GM12878 (cell line): ENCODE results near the gene POU6F2. TPM values are rescaled to one million over a fixed set of nuclear protein-coding genes. Genes with fewer than 3 reads are reported as not detected.

Experiments
- ATAC-seq: fragments of 200-7000 bp; cut with Tn5 transposase; 3 replicates; pipeline ENCODE4 v1.9.1; 2020; ENCODE audit warnings: mild to moderate bottlenecking, moderate library complexity
- BruUV-seq: library from RNA; stranded (reverse); fragments of 400-500 nt; replicated peaks from 2 replicates; lab custom pipeline; 2021; lab: Mats Ljungman, UMichigan
- CTCF ChIA-PET: fragments of 300-600 bp; sonication (Branson Sonifier 250); formaldehyde crosslinking; extraction: SDS; loops from one replicate; lab custom pipeline; 2021; ENCODE audit warnings: inconsistent platforms; lab: Yijun Ruan, JAX
- POLR2A ChIA-PET: fragments of 350-600 bp; formaldehyde crosslinking; extraction: SDS; loops from one replicate; lab custom pipeline; 2021; ENCODE audit warnings: inconsistent platforms; lab: Charles Lee
- RAD21 ChIA-PET: fragments of 300-600 bp; sonication (Branson Sonifier 250); formaldehyde crosslinking; loops from one replicate; lab custom pipeline; 2023; ENCODE audit warnings: antibody characterized with exemption; ENCODE audit not compliant: unreplicated experiment; lab: Charles Lee
- SMC1A ChIA-PET: fragments of 300-600 bp; sonication (Branson Sonifier 250); formaldehyde crosslinking; loops from one replicate; lab custom pipeline; 2023; ENCODE audit not compliant: unreplicated experiment, uncharacterized antibody; lab: Charles Lee
- DNase-seq: peaks from one replicate; pipeline ENCODE4 v3.0.0-alpha.2; 2011; ENCODE audit warnings: low read depth, low spot score
- FAIRE-seq: peaks from 3 replicates; lab custom pipeline; 2011; peaks lifted over from hg19 to GRCh38; lab: Jason Lieb, UNC
- H2AFZ ChIP-seq: 2 replicates; pipeline ENCODE4 v1.6.0; 2011; ENCODE audit warnings: low read depth, low read length, control low read depth; ENCODE audit not compliant: control insufficient read depth
- H3K27ac ChIP-seq: 2 replicates; pipeline ENCODE4 v1.5.1; 2011; ENCODE audit warnings: control low read depth; ENCODE audit not compliant: control insufficient read depth, insufficient read depth
- H3K27me3 ChIP-seq, 2 experiments: replicated peaks in 1 of 2; 2 replicates each; pipeline versions ENCODE4 v1.6.0 to v1.6.1; 2011; ENCODE audit warnings: low read length in 1 of 2; ENCODE audit not compliant: control insufficient read depth in 2 of 2, insufficient read depth in 2 of 2
- H3K36me3 ChIP-seq, 2 experiments: 2 replicates each; pipeline ENCODE4 v1.5.1; 2011; ENCODE audit warnings: low read length in 1 of 2; ENCODE audit not compliant: control insufficient read depth in 2 of 2, insufficient read depth in 2 of 2
- H3K4me1 ChIP-seq: 2 replicates; pipeline ENCODE4 v1.6.1; 2011; ENCODE audit warnings: mild to moderate bottlenecking, low read length, moderate library complexity, mixed read lengths; ENCODE audit not compliant: control insufficient read depth, insufficient read depth
- H3K4me2 ChIP-seq: 2 replicates; pipeline ENCODE4 v1.6.0; 2011; ENCODE audit warnings: control low read depth; ENCODE audit not compliant: control insufficient read depth, insufficient read depth
- H3K4me3 ChIP-seq: fragments of 200-600 bp; sonication (generic); 2 replicates; pipeline ENCODE4 v1.5.1; 2016
- H3K79me2 ChIP-seq: 2 replicates; pipeline ENCODE4 v1.6.0; 2011; ENCODE audit warnings: low read length; ENCODE audit not compliant: control insufficient read depth, insufficient read depth
- H3K9ac ChIP-seq: 2 replicates; pipeline ENCODE4 v1.8.0; 2011; ENCODE audit warnings: low read length, control low read depth, mixed read lengths; ENCODE audit not compliant: control insufficient read depth, insufficient read depth
- H3K9me3 ChIP-seq: replicated peaks from 3 replicates; pipeline ENCODE4 v1.5.1; 2011; ENCODE audit warnings: mild to moderate bottlenecking, low read length; ENCODE audit not compliant: control insufficient read depth, insufficient read depth
- H4K20me1 ChIP-seq: 2 replicates; pipeline ENCODE4 v1.6.0; 2011; ENCODE audit not compliant: control insufficient read depth, insufficient read depth
- BHLHE40 ChIP-seq, 2 experiments: fragments of 450-650 bp in 1 of 2; IDR thresholded peaks; 2 replicates each; pipeline ENCODE4 v1.6.1; 2011 to 2017; ENCODE audit warnings: low read depth in 2 of 2, borderline replicate concordance in 1 of 2, improper control_type of control experiment in 1 of 2, low read length in 1 of 2, mild to moderate bottlenecking in 1 of 2
- BMI1 ChIP-seq: fragments of 450-650 bp; IDR thresholded peaks from 2 replicates; pipeline ENCODE4 v1.6.1; 2016; ENCODE audit warnings: mild to moderate bottlenecking, moderate library complexity, borderline replicate concordance
- CBFB ChIP-seq: IDR thresholded peaks from 2 replicates; pipeline ENCODE4 v1.6.1; 2016; ENCODE audit warnings: antibody characterized with exemption, low read depth
- HCFC1 ChIP-seq: fragments of 150-350 bp; IDR thresholded peaks from 2 replicates; pipeline ENCODE4 v1.6.1; 2014; ENCODE audit warnings: low read length
- MTA3 ChIP-seq: IDR thresholded peaks from 2 replicates; pipeline ENCODE4 v1.6.1; 2012; ENCODE audit warnings: low read length, inconsistent platforms, borderline replicate concordance
- NFYA ChIP-seq: IDR thresholded peaks from 2 replicates; pipeline ENCODE4 v1.6.1; 2011; ENCODE audit warnings: low read depth, mild to moderate bottlenecking, low read length, improper control_type of control experiment, borderline replicate concordance
- PAX5 ChIP-seq: IDR thresholded peaks from 2 replicates; pipeline ENCODE4 v1.6.1; 2011; ENCODE audit warnings: low read depth, low read length, borderline replicate concordance
- ZNF274 ChIP-seq: IDR thresholded peaks from one replicate; pipeline ENCODE4 v1.8.0; 2011; ENCODE audit not compliant: insufficient read length, insufficient read depth
- WGBS: methylation state at CpG from one replicate; pipeline ENCODE4 v1.1.6; 2016; ENCODE audit warnings: low lambda C conversion rate; ENCODE audit not compliant: insufficient replicate concordance, insufficient coverage; ENCODE audit errors: missing lambda C conversion rate; 5-methylcytosine and 5-hydroxymethylcytosine counted together
- in situ Hi-C: fragments of 300-500 bp; cut with MboI; formaldehyde crosslinking; loops from 9 replicates; pipeline ENCODE4 v1.14.3; 2018; ENCODE audit warnings: mixed read lengths
- intact Hi-C: fragments of 100-400 bp; cut with micrococcal nuclease; formaldehyde crosslinking; loops from one replicate; pipeline ENCODE4 v1.14.2; 2022; ENCODE audit not compliant: unreplicated experiment
- polyA plus RNA-seq, 11 experiments: library from polyadenylated mRNA; depleted of rRNA in 4 of 11; unstranded in 6 of 11; stranded (reverse) in 5 of 11; fragments of >200 nt; fragmentation: Nextera tagmentation in 4 of 11; fragmentation: Illumina TruSeq in 1 of 11; extraction: Ambion mirVana in 4 of 11; extraction: Trizol in 1 of 11; gene quantifications; 1 replicate in 1 of 11; 2 replicates in 10 of 11; pipeline versions ENCODE4 v1.2.1 to v1.2.3, GENCODE V29; 2011 to 2016; ENCODE audit warnings: inconsistent platforms in 2 of 11, missing spikeins in 2 of 11, low read depth in 1 of 11
- total RNA-seq, 4 experiments: library from RNA; depleted of rRNA in 3 of 4; stranded (reverse); fragments of >200 nt in 3 of 4; fragmentation: Illumina TruSeq in 1 of 4; extraction: Trizol in 1 of 4; gene quantifications; 2 replicates each; pipeline versions ENCODE4 v1.2.1 to v1.2.3, GENCODE V29; 2013 to 2021
- TF ChIP-seq, protein P1 (sequence below), 3 experiments: IDR thresholded peaks in 2 of 3; conservative IDR thresholded peaks in 1 of 3; 2 replicates each; pipeline ENCODE4 v1.5.1; 2011; ENCODE audit warnings: low read depth in 3 of 3, low read length in 3 of 3, mild to moderate bottlenecking in 3 of 3, control low read depth in 2 of 3, moderate library complexity in 2 of 3, inconsistent platforms in 1 of 3, mixed read lengths in 1 of 3; ENCODE audit not compliant: control insufficient read depth in 2 of 3, insufficient read depth in 1 of 3; ENCODE audit errors: extremely low read depth in 1 of 3

The POU6F2 gene
- total and polyA plus RNA-seq, 10 of the 15 experiments (the other 5 are each of a cell fraction or from before 2014, with no cell fraction given) = 0.10 TPM; not detected in 9

DNA sequence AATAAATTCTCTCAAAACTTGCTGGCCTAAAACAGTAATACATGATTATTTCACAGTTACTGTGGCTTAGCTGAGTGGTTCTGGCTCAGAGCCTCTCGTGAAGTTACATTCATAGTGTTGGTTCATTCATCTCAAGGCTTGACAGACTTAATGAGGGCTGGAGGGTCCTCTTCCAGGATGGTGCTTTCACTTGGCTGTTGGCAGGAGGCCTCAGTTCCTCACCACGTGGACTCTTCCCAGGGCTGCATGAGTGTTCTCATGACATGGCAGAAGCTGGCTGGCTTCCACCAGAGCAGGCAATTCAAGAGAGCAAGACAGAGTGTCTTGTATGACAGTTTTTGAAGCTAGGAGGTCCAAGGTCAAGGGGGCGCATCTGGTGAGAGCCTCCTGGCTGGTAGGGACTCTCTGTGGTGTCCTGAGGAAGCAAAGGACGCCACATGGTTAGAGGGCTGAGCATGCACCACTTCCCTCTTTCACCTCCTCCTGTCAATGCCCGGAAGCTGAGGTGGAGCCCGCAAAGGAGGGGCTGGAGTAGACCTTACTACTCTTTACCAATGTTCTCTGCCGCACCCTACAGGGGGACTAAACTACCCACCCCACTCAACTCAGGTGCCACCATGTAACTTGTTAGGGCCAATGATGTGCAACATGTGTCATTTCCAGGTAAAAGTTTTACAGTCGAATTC lies 530.3 kb downstream of the POU6F2 start (continued):
- no peak for TF ChIP-seq BHLHE40 (IDR thresholded peaks at IDR 0.05; ENCODE audit: borderline replicate concordance in 1 of 2, low read depth in 2 of 2, low read length in 1 of 2)
- no peak for TF ChIP-seq NFYA
- TF ChIP-seq PAX5 = no peak
- TF ChIP-seq MTA3 = no peak
- TF ChIP-seq, protein P1, sequence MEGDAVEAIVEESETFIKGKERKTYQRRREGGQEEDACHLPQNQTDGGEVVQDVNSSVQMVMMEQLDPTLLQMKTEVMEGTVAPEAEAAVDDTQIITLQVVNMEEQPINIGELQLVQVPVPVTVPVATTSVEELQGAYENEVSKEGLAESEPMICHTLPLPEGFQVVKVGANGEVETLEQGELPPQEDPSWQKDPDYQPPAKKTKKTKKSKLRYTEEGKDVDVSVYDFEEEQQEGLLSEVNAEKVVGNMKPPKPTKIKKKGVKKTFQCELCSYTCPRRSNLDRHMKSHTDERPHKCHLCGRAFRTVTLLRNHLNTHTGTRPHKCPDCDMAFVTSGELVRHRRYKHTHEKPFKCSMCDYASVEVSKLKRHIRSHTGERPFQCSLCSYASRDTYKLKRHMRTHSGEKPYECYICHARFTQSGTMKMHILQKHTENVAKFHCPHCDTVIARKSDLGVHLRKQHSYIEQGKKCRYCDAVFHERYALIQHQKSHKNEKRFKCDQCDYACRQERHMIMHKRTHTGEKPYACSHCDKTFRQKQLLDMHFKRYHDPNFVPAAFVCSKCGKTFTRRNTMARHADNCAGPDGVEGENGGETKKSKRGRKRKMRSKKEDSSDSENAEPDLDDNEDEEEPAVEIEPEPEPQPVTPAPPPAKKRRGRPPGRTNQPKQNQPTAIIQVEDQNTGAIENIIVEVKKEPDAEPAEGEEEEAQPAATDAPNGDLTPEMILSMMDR (IDR thresholded peaks at IDR 0.05 in 2 of 3, conservative IDR thresholded peaks at IDR 0.05 in 1 of 3; ENCODE audit: control insufficient read depth in 2 of 3, extremely low read depth in 1 of 3, insufficient read depth in 1 of 3, low read depth in 3 of 3, low read length in 3 of 3) = no peak
- no peak for TF ChIP-seq ZNF274
- no peak for TF ChIP-seq HCFC1

- ChIA-PET RAD21 (no interaction called here), POLR2A (no interaction called here), CTCF (no interaction called here), SMC1A (no interaction called here)
- no peak for TF ChIP-seq BHLHE40 (IDR thresholded peaks at IDR 0.05; ENCODE audit: borderline replicate concordance in 1 of 2, low read depth in 2 of 2, low read length in 1 of 2)
- no peak for TF ChIP-seq CBFB
- no peak for TF ChIP-seq BMI1
- Histone ChIP-seq H3K4me3 (no peak overlapping the region), H3K36me3 (no peaks in the 10 kb centered on the region), H3K79me2 (no peaks in the 10 kb centered on the region), H4K20me1 (no peaks in the 10 kb centered on the region), H3K9ac (no peak overlapping the region), H3K27me3 (no peaks in the 10 kb centered on the region), H3K27ac (no peak overlapping the region), H3K4me2 (no peak overlapping the region), H2AFZ (no peak overlapping the region), H3K9me3 (no peaks in the 10 kb centered on the region; the same call in 2 of the 3 replicates), H3K4me1 (no peaks in the 10 kb centered on the region)
- WGBS = 44% methylated on average over 4 of the region's 4 CpGs
- BruUV-seq = no TSS peak
- intact Hi-C loops (no loop called here), in situ Hi-C loops (no loop called here)
- no peak for DNase-seq
- no peak for FAIRE-seq
- no peak for ATAC-seq
These were observed 531.7 kb downstream of the POU6F2 start for GRCh38 chr7:39509436-39509835.
